ENCODE results near the gene SPATA1. TPM values are rescaled to one million over a fixed set of nuclear protein-coding genes. Genes with fewer than 3 reads are reported as not detected.
A peak's percentile ranks its signal among the peaks of the same experiment; 100 is the strongest.
"Not testable (repeated sequence)": the region's sequence is repeated elsewhere in the genome, so short reads cannot be mapped to it uniquely, and the experiment has no call there.

Gene SPATA1
- total and polyA plus RNA-seq, 2 donors (not counting 1 experiment from before 2014, with no cell fraction given), result 0.73 to 8.6 TPM

DNA sequence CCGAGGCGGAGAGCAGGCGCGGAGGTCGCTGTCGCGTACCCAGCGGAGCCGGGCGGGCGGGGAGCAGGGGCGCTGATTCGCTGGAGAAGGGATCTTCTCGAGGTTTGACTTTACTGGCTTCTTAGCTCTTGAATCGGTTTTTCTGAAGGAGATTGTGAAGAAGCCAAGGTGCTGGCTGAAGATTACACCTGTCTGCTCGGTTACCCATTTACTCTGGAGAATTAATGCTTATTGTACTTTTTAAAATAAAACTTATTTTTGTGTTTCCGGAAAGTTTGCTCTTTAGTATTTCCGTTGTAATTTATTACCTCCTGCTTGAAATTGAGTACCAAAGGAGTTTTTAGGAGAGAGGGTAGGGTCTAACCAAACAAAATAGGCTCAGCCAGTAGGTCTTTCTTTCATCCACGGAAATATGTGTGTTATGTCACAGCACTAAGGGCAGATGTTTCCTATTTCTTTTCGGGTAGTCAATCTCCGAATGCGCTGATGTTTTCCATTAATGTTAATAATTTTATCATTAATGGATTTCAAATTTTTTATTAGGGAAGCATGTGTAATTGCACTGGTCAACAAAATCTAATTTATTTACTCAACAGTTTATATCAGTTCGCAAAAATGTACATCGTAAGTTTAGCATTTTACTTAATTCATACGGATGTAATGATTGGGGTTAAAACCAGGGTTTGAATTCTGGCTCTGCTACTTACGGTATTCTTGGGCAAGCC lies 705 bp downstream of the SPATA1 start:
- peak overlapping the region; percentile 98 for H3K27ac Mint-ChIP-seq

DNA sequence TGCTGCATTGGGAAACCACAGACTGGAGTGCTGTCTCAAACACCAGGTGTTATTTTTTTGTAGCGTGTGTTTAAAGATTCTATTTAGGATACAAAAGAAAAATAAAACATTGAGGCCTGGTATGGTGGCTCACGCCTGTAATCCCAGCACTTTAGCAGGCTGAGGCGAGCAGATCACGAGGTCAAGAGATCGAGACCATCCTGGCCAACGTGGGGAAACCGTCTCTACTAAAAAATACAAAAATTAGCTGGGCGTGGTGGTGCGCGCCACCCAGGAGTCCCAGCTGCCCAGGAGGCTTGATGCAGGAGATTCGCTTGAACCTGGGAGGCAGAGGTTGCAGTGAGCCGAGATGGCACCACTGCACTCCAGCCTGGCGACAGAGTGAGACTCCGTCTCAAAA lies 1.7 kb downstream of the SPATA1 start:
- not testable (repeated sequence) for ATAC-seq (ENCODE audit: low read depth); H3K27ac Mint-ChIP-seq
- 92% methylated on average over 11 of the region's 14 CpGs for WGBS (ENCODE audit: insufficient coverage)

More for the DNA sequence above, 705 bp downstream of the SPATA1 start:
- ChIA-PET POLR2A (interaction anchor here (0.6 to 2.7 kb wide), 6 partner anchors 27 to 769 kb away, joined by 3 to 41 read pairs (median 8); partner anchors contain the start of genes BCL10, CTBS, PRKACB and RPF1), CTCF (interaction anchor here (1.1 to 2.2 kb wide), 4 partner anchors 28 to 365 kb away, joined by 4 to 11 read pairs (median 4); partner anchors contain the start of gene CTBS)
- DNase-seq (no peak), ATAC-seq (ENCODE audit: low read depth) (no peak)
- peak overlapping the region; percentile 73 for H3K9ac ChIP-seq (ENCODE audit: low read length)
- H3K9me3 ChIP-seq (ENCODE audit: control extremely low read depth in 1 of 3, control insufficient read depth in 2 of 3, insufficient read depth in 1 of 3, low read length in 2 of 3), result peaks cover 0 to 7% (median 1%) of the 10 kb centered on the region in 3 donors
- H3K27me3 ChIP-seq (replicated peaks in 1 of 4; ENCODE audit: control extremely low read depth in 1 of 4, control insufficient read depth in 3 of 4, insufficient read depth in 4 of 4, low read length in 3 of 4), result no peaks in the 10 kb centered on the region
- Mint-ChIP-seq H3K4me1 (peaks cover 29% of the 10 kb centered on the region), H3K4me3 (peak overlapping the region; percentile 95), H3K27me3 (no peaks in the 10 kb centered on the region), H3K9me3 (ENCODE audit: insufficient read depth) (no peaks in the 10 kb centered on the region)
- intact Hi-C loops (cut with micrococcal nuclease), result loop anchor here (1.0 to 10.0 kb wide), 11 partner anchors 28 to 770 kb away; partner anchors contain the start of genes BCL10, CTBS, PRKACB and RPF1
- peaks cover 7% of the 10 kb centered on the region for H4K20me1 ChIP-seq (ENCODE audit: control insufficient read depth, insufficient read depth, low read length, poor library complexity, severe bottlenecking)
- no peak for TF ChIP-seq EZH2 (IDR thresholded peaks at IDR 0.05; ENCODE audit: borderline replicate concordance, insufficient read depth, low read depth, low read length, poor library complexity, severe bottlenecking)
- TF ChIP-seq CTCF (IDR thresholded peaks at IDR 0.05), result no peak
- H3K79me2 ChIP-seq (ENCODE audit: control insufficient read depth, insufficient read depth, low read length), result peaks cover 38% of the 10 kb centered on the region
- H3K27ac ChIP-seq (ENCODE audit: low read length in 2 of 2), result peak overlapping the region; percentile 82 to 89
- no peaks in the 10 kb centered on the region for H3K36me3 ChIP-seq (replicated peaks in 1 of 2; ENCODE audit: control extremely low read depth in 1 of 2, control insufficient read depth in 1 of 2, extremely low read depth in 1 of 2, insufficient read depth in 2 of 2, low read length in 1 of 2)
- 0% methylated on average over 16 of the region's 26 CpGs for WGBS (ENCODE audit: insufficient coverage)
- peak overlapping the region; percentile 84 for H3K4me2 ChIP-seq (replicated peaks; ENCODE audit: low read depth, low read length, poor library complexity, severe bottlenecking)
- H3K4me1 ChIP-seq (ENCODE audit: control insufficient read depth in 2 of 2, insufficient read depth in 2 of 2, low read length in 2 of 2), result peaks cover 23 to 27% of the 10 kb centered on the region in 2 donors
- H2AFZ ChIP-seq (ENCODE audit: insufficient read depth, low read depth, low read length, poor library complexity, severe bottlenecking), result peak overlapping the region; percentile 84
- H3K4me3 ChIP-seq (ENCODE audit: control extremely low read depth in 1 of 5, extremely low read depth in 1 of 5, insufficient read depth in 1 of 5, low read depth in 2 of 5, low read length in 4 of 5), result peak overlapping the region; percentile 82 to 98 (median 90)

More for the DNA sequence above, 1.7 kb downstream of the SPATA1 start:
- H3K9ac ChIP-seq (ENCODE audit: low read length); H3K27ac ChIP-seq (ENCODE audit: low read length in 2 of 2); H3K4me2 ChIP-seq (replicated peaks; ENCODE audit: low read depth, low read length, poor library complexity, severe bottlenecking); H3K9me3 Mint-ChIP-seq (ENCODE audit: insufficient read depth); DNase-seq; H3K4me3 ChIP-seq (ENCODE audit: control extremely low read depth in 1 of 5, extremely low read depth in 1 of 5, insufficient read depth in 1 of 5, low read depth in 2 of 5, low read length in 4 of 5); H3K36me3 ChIP-seq (replicated peaks in 1 of 2; ENCODE audit: control extremely low read depth in 1 of 2, control insufficient read depth in 1 of 2, extremely low read depth in 1 of 2, insufficient read depth in 2 of 2, low read length in 1 of 2); H3K27me3 ChIP-seq (replicated peaks in 1 of 4; ENCODE audit: control extremely low read depth in 1 of 4, control insufficient read depth in 3 of 4, insufficient read depth in 4 of 4, low read length in 3 of 4); H3K27me3 Mint-ChIP-seq; POLR2A ChIA-PET; H4K20me1 ChIP-seq (ENCODE audit: control insufficient read depth, insufficient read depth, low read length, poor library complexity, severe bottlenecking); H3K4me3 Mint-ChIP-seq; H2AFZ ChIP-seq (ENCODE audit: insufficient read depth, low read depth, low read length, poor library complexity, severe bottlenecking); H3K9me3 ChIP-seq (ENCODE audit: control extremely low read depth in 1 of 3, control insufficient read depth in 2 of 3, insufficient read depth in 1 of 3, low read length in 2 of 3): not testable (repeated sequence)
- peaks cover 30% of the 10 kb centered on the region for H3K79me2 ChIP-seq (ENCODE audit: control insufficient read depth, insufficient read depth, low read length)
- H3K4me1 Mint-ChIP-seq, result peaks cover 28% of the 10 kb centered on the region
- intact Hi-C loops (cut with micrococcal nuclease), result loop anchor here (5.0 to 10.0 kb wide), 4 partner anchors 34 to 769 kb away; partner anchors contain the start of genes BCL10, PRKACB and SYDE2
- peaks cover 23 to 27% of the 10 kb centered on the region in 2 donors for H3K4me1 ChIP-seq (ENCODE audit: control insufficient read depth in 2 of 2, insufficient read depth in 2 of 2, low read length in 2 of 2)
- CTCF ChIA-PET, result interaction anchor here (1.0 to 2.2 kb wide), 2 partner anchors 66 to 245 kb away, joined by 3 to 11 read pairs; partner anchors contain the start of gene CTBS

Data from B cell (primary cell).